HEK293 (cell line): ENCODE data around the gene SLC36A3.

Experiments used
- CTCF ChIA-PET: fragments of 350-600 bp; formaldehyde crosslinking; extraction: SDS; loops from one replicate; lab custom pipeline; 2021; ENCODE audit warnings: antibody characterized with exemption; lab: Yijun Ruan, JAX
- POLR2A ChIA-PET: fragments of 300-600 bp; formaldehyde crosslinking; extraction: SDS; loops from one replicate; lab custom pipeline; 2020; ENCODE audit warnings: antibody characterized with exemption, inconsistent platforms; lab: Yijun Ruan, JAX
- H3K27ac ChIP-seq: fragments of 200-500 bp; sonication (Bioruptor generic); 2 replicates; pipeline ENCODE4 v1.5.1; 2014; ENCODE audit warnings: low read depth, low read length, control low read depth, inconsistent platforms; ENCODE audit errors: extremely low read depth
- H3K36me3 ChIP-seq, 2 experiments: fragments of 200-500 bp in 1 of 2; sonication (Bioruptor generic) in 1 of 2; 1 replicate in 1 of 2; 2 replicates in 1 of 2; pipeline ENCODE4 v1.5.1; 2014 to 2017; ENCODE audit warnings: inconsistent platforms in 2 of 2, low read length in 2 of 2; ENCODE audit not compliant: control insufficient read depth in 2 of 2, insufficient read depth in 1 of 2
- H3K4me1 ChIP-seq: fragments of 200-500 bp; sonication (Bioruptor generic); 2 replicates; pipeline ENCODE4 v1.5.1; 2014; ENCODE audit warnings: mild to moderate bottlenecking, low read length, inconsistent platforms; ENCODE audit not compliant: control insufficient read depth, insufficient read depth
- H3K4me3 ChIP-seq: 2 replicates; pipeline ENCODE4 v1.5.1; 2011; ENCODE audit warnings: low read depth, mild to moderate bottlenecking, control low read depth, low read length, moderate library complexity
- H3K9me3 ChIP-seq: fragments of 200-500 bp; sonication (Bioruptor generic); 2 replicates; pipeline ENCODE4 v1.5.1; 2014; ENCODE audit warnings: low read depth, low read length, inconsistent platforms; ENCODE audit not compliant: control insufficient read depth, insufficient read depth
- HIC1 ChIP-seq: fragments of 450-650 bp; formaldehyde crosslinking; IDR thresholded peaks from 2 replicates; pipeline ENCODE4 v1.5.1; 2016; ENCODE audit warnings: missing biosample characterization, missing genetic modification characterization
- HOXA7 ChIP-seq: sonication (generic); formaldehyde crosslinking; IDR thresholded peaks from 2 replicates; pipeline ENCODE4 v1.8.1; 2022; ENCODE audit warnings: missing genetic modification reagents, borderline replicate concordance
- INSM2 ChIP-seq: fragments of 450-650 bp; formaldehyde crosslinking; IDR thresholded peaks from 2 replicates; pipeline ENCODE4 v1.5.1; 2016; ENCODE audit warnings: missing biosample characterization, missing genetic modification characterization
- OSR2 ChIP-seq: fragments of 450-650 bp; formaldehyde crosslinking; IDR thresholded peaks from 2 replicates; pipeline ENCODE4 v1.5.1; 2016; ENCODE audit warnings: missing biosample characterization, missing genetic modification characterization
- RBAK ChIP-seq: fragments of 450-650 bp; formaldehyde crosslinking; IDR thresholded peaks from 2 replicates; pipeline ENCODE4 v1.5.1; 2016; ENCODE audit warnings: missing biosample characterization, missing genetic modification characterization
- SCRT2 ChIP-seq: fragments of 450-650 bp; formaldehyde crosslinking; IDR thresholded peaks from 2 replicates; pipeline ENCODE4 v1.5.1; 2016; ENCODE audit warnings: missing biosample characterization, missing genetic modification characterization
- YY2 ChIP-seq: fragments of 450-650 bp; formaldehyde crosslinking; IDR thresholded peaks from 2 replicates; pipeline ENCODE4 v1.5.1; 2016; ENCODE audit warnings: missing biosample characterization, missing genetic modification characterization
- ZBTB10 ChIP-seq: fragments of 450-650 bp; formaldehyde crosslinking; IDR thresholded peaks from 2 replicates; pipeline ENCODE4 v1.5.1; 2016; ENCODE audit warnings: missing biosample characterization, missing genetic modification characterization
- ZBTB21 ChIP-seq: fragments of 450-650 bp; formaldehyde crosslinking; IDR thresholded peaks from 2 replicates; pipeline ENCODE4 v1.5.1; 2017; ENCODE audit warnings: missing biosample characterization, missing genetic modification characterization
- ZBTB8A ChIP-seq: fragments of 450-650 bp; formaldehyde crosslinking; IDR thresholded peaks from 2 replicates; pipeline ENCODE4 v1.5.1; 2016; ENCODE audit warnings: missing biosample characterization, missing genetic modification characterization
- ZFP37 ChIP-seq: fragments of 450-650 bp; formaldehyde crosslinking; IDR thresholded peaks from 2 replicates; pipeline ENCODE4 v1.5.1; 2016; ENCODE audit warnings: missing biosample characterization, missing genetic modification characterization
- ZNF146 ChIP-seq: fragments of 450-650 bp; formaldehyde crosslinking; IDR thresholded peaks from 2 replicates; pipeline ENCODE4 v1.5.1; 2016; ENCODE audit warnings: missing biosample characterization, missing genetic modification characterization
- ZNF184 ChIP-seq: fragments of 450-650 bp; IDR thresholded peaks from 2 replicates; pipeline ENCODE4 v1.5.1; 2018; ENCODE audit warnings: missing biosample characterization, mild to moderate bottlenecking, missing genetic modification characterization
- ZNF335 ChIP-seq: fragments of 450-650 bp; formaldehyde crosslinking; conservative IDR thresholded peaks from 2 replicates; pipeline ENCODE4 v1.5.1; 2016; ENCODE audit warnings: missing biosample characterization, missing genetic modification characterization
- ZNF366 ChIP-seq: fragments of 450-650 bp; formaldehyde crosslinking; conservative IDR thresholded peaks from 2 replicates; pipeline ENCODE4 v1.5.1; 2016; ENCODE audit warnings: missing biosample characterization, missing genetic modification characterization
- ZNF423 ChIP-seq: fragments of 450-650 bp; formaldehyde crosslinking; IDR thresholded peaks from 2 replicates; pipeline ENCODE4 v1.5.1; 2016; ENCODE audit warnings: missing biosample characterization, missing genetic modification characterization
- ZNF510 ChIP-seq: fragments of 450-650 bp; formaldehyde crosslinking; IDR thresholded peaks from 2 replicates; pipeline ENCODE4 v1.5.1; 2018; ENCODE audit warnings: mild to moderate bottlenecking, missing genetic modification characterization, missing biosample characterization; ENCODE audit not compliant: insufficient replicate concordance
- ZNF558 ChIP-seq: fragments of 450-650 bp; formaldehyde crosslinking; IDR thresholded peaks from 2 replicates; pipeline ENCODE4 v1.5.1; 2016; ENCODE audit warnings: missing biosample characterization, missing genetic modification characterization
- ZNF623 ChIP-seq: fragments of 450-650 bp; formaldehyde crosslinking; IDR thresholded peaks from 2 replicates; pipeline ENCODE4 v1.5.1; 2016; ENCODE audit warnings: missing biosample characterization, missing genetic modification characterization
- ZNF629 ChIP-seq: fragments of 450-650 bp; formaldehyde crosslinking; IDR thresholded peaks from 2 replicates; pipeline ENCODE4 v1.5.1; 2017; ENCODE audit warnings: missing biosample characterization, missing genetic modification characterization
- ZNF701 ChIP-seq: fragments of 450-650 bp; formaldehyde crosslinking; IDR thresholded peaks from 2 replicates; pipeline ENCODE4 v1.5.1; 2016; ENCODE audit warnings: missing biosample characterization, missing genetic modification characterization
- ZNF785 ChIP-seq: fragments of 450-650 bp; formaldehyde crosslinking; IDR thresholded peaks from 2 replicates; pipeline ENCODE4 v1.5.1; 2016; ENCODE audit warnings: missing biosample characterization, missing genetic modification characterization
- ZNF791 ChIP-seq: fragments of 450-650 bp; formaldehyde crosslinking; IDR thresholded peaks from 2 replicates; pipeline ENCODE4 v1.5.1; 2016; ENCODE audit warnings: missing biosample characterization, missing genetic modification characterization
- ZNF843 ChIP-seq: fragments of 450-650 bp; formaldehyde crosslinking; IDR thresholded peaks from 2 replicates; pipeline ENCODE4 v1.5.1; 2016; ENCODE audit warnings: missing biosample characterization, missing genetic modification characterization
- TF ChIP-seq, protein P1 (sequence below): fragments of 450-650 bp; formaldehyde crosslinking; IDR thresholded peaks from 2 replicates; pipeline ENCODE4 v1.5.1; 2016; ENCODE audit warnings: missing biosample characterization, missing genetic modification characterization
- TF ChIP-seq, protein P2 (sequence below): fragments of 450-650 bp; formaldehyde crosslinking; IDR thresholded peaks from 2 replicates; pipeline ENCODE4 v1.5.1; 2017; ENCODE audit warnings: missing biosample characterization, missing genetic modification characterization

Gene SLC36A3

DNA sequence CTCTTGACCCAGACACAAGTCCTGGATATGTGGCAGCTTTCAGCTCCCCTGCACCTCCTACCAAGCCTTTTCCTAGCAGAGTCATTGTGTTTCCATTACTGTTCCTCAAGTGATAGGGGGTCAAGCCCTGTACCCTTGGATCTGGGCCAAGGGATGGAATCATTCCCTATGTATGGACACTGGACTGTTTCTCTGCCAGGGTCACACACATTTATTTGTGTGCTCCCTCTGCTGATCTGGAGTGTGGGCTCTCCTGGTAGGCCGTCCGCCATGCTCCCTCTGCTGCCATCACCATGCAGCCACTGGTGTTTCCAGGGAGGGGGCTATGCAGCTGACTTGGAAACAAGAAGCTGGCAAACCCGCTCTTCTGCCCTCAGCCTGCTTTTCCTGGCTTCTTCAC, 41.0 kb downstream of the SLC36A3 start (continued):
- TF ChIP-seq INSM2 (tag by site-specific recombination) (no peak), ZNF184 (tag by site-specific recombination) (no peak), SCRT2 (no peak), ZFP37 (tag by site-specific recombination) (no peak), HOXA7 (CRISPR knock-in tag) (no peak), ZNF335 (tag by site-specific recombination) (no peak), ZNF629 (tag by site-specific recombination) (no peak)

GRCh38 chr5:151259931-151260330, 43.6 kb downstream of the SLC36A3 start:
- H3K9me3 ChIP-seq, result no peaks in the 10 kb centered on the region
- H3K36me3 ChIP-seq, result peaks cover 0 to 4% of the 10 kb centered on the region in 2 experiments; a peak in 1 of 3 replicates
- CTCF ChIA-PET, result no interaction called here
- POLR2A ChIA-PET, result no interaction called here
- TF ChIP-seq ZBTB21 (tag by site-specific recombination) (no peak), ZNF843 (tag by site-specific recombination) (no peak), ZNF791 (tag by site-specific recombination) (no peak), HIC1 (tag by site-specific recombination) (no peak), ZNF510 (no peak), ZNF366 (tag by site-specific recombination) (no peak), OSR2 (tag by site-specific recombination) (no peak), ZBTB8A (tag by site-specific recombination) (no peak), ZNF785 (tag by site-specific recombination) (no peak), ZNF558 (tag by site-specific recombination) (no peak), RBAK (no peak)
- TF ChIP-seq, protein P1, sequence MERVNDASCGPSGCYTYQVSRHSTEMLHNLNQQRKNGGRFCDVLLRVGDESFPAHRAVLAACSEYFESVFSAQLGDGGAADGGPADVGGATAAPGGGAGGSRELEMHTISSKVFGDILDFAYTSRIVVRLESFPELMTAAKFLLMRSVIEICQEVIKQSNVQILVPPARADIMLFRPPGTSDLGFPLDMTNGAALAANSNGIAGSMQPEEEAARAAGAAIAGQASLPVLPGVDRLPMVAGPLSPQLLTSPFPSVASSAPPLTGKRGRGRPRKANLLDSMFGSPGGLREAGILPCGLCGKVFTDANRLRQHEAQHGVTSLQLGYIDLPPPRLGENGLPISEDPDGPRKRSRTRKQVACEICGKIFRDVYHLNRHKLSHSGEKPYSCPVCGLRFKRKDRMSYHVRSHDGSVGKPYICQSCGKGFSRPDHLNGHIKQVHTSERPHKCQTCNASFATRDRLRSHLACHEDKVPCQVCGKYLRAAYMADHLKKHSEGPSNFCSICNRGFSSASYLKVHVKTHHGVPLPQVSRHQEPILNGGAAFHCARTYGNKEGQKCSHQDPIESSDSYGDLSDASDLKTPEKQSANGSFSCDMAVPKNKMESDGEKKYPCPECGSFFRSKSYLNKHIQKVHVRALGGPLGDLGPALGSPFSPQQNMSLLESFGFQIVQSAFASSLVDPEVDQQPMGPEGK (tag by site-specific recombination), result no peak
- TF ChIP-seq, all 188 proteins: peak for 0
- Histone ChIP-seq H3K27ac (no peak overlapping the region), H3K4me3 (no peak overlapping the region), H3K4me1 (no peaks in the 10 kb centered on the region)

DNA sequence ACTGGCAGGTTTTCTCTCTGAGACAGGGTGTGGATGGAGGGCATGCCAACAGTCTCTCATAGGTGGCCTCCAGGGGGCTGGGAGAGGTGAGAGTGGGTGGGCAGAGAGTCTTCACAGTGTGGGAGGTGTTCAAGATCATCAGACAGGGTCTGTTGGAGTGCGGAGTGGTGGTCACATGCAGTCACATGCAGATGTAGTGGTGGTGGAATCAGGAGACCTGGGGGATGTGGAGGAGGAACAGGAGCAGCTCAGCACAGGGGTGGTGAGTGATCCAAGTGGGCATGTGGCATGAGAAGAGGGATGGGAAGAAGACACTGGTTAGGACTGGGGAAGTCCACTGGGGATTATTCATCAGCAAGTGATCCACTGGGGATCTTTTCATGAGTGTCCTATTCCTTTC, 44.8 kb downstream of the SLC36A3 start:
- no peak overlapping the region for H3K27ac ChIP-seq
- POLR2A ChIA-PET, result no interaction called here
- no peak overlapping the region for H3K4me3 ChIP-seq
- no peaks in the 10 kb centered on the region for H3K4me1 ChIP-seq
- no peaks in the 10 kb centered on the region for H3K9me3 ChIP-seq
- peaks cover 0 to 4% of the 10 kb centered on the region in 2 experiments; a peak in 1 of 3 replicates for H3K36me3 ChIP-seq
- CTCF ChIA-PET, result no interaction called here
- TF ChIP-seq ZNF623, result no peak
- TF ChIP-seq ZBTB10, result no peak
- no peak for TF ChIP-seq ZNF423
- no peak for TF ChIP-seq ZNF146 (tag by site-specific recombination)
- TF ChIP-seq, protein P2, sequence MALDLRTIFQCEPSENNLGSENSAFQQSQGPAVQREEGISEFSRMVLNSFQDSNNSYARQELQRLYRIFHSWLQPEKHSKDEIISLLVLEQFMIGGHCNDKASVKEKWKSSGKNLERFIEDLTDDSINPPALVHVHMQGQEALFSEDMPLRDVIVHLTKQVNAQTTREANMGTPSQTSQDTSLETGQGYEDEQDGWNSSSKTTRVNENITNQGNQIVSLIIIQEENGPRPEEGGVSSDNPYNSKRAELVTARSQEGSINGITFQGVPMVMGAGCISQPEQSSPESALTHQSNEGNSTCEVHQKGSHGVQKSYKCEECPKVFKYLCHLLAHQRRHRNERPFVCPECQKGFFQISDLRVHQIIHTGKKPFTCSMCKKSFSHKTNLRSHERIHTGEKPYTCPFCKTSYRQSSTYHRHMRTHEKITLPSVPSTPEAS (tag by site-specific recombination), result no peak
- no peak for TF ChIP-seq YY2
- TF ChIP-seq ZNF701 (tag by site-specific recombination), result no peak
